Measurements from ENCODE around the gene CLIC4. TPM values are rescaled to one million over a fixed set of nuclear protein-coding genes. Genes with fewer than 3 reads are reported as not detected.

Gene CLIC4
- total and polyA plus RNA-seq, 9 of the 15 experiments (the other 6 are each of a cell fraction or from before 2014, with no cell fraction given) = 16.0 to 67.5 (median 38.4) TPM

- TF ChIP-seq, protein P1, sequence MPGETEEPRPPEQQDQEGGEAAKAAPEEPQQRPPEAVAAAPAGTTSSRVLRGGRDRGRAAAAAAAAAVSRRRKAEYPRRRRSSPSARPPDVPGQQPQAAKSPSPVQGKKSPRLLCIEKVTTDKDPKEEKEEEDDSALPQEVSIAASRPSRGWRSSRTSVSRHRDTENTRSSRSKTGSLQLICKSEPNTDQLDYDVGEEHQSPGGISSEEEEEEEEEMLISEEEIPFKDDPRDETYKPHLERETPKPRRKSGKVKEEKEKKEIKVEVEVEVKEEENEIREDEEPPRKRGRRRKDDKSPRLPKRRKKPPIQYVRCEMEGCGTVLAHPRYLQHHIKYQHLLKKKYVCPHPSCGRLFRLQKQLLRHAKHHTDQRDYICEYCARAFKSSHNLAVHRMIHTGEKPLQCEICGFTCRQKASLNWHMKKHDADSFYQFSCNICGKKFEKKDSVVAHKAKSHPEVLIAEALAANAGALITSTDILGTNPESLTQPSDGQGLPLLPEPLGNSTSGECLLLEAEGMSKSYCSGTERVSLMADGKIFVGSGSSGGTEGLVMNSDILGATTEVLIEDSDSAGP (CRISPR knock-in tag; IDR thresholded peaks at IDR 0.05) = no peak
- TF ChIP-seq ZSCAN32 (CRISPR knock-in tag; IDR thresholded peaks at IDR 0.05) (no peak), ZNF696 (CRISPR knock-in tag; conservative IDR thresholded peaks at IDR 0.05) (no peak), KAT2B (IDR thresholded peaks at IDR 0.05; ENCODE audit: low read depth, low read length) (no peak), TAF1 (IDR thresholded peaks at IDR 0.05; ENCODE audit: control insufficient read depth, extremely low read depth, insufficient read depth, low read length, severe bottlenecking) (peak; percentile 40), SMAD1 (IDR thresholded peaks at IDR 0.05; ENCODE audit: low read depth, low read length, partially characterized antibody) (no peak), FOXK1 (CRISPR knock-in tag; IDR thresholded peaks at IDR 0.05; ENCODE audit: borderline replicate concordance) (no peak), EHMT2 (IDR thresholded peaks at IDR 0.05) (no peak), GATAD2B (IDR thresholded peaks at IDR 0.05; ENCODE audit: borderline replicate concordance) (no peak), CXXC5 (CRISPR knock-in tag; IDR thresholded peaks at IDR 0.05) (no peak), NFYB (IDR thresholded peaks at IDR 0.05; ENCODE audit: extremely low read depth, insufficient read length) (peak; percentile 50), TFE3 (CRISPR knock-in tag; IDR thresholded peaks at IDR 0.05) (no peak), PHB (CRISPR knock-in tag; IDR thresholded peaks at IDR 0.05) (no peak), CBX5 (IDR thresholded peaks at IDR 0.05; ENCODE audit: borderline replicate concordance, low read depth) (no peak), CCNT2 (IDR thresholded peaks at IDR 0.05; ENCODE audit: borderline replicate concordance, extremely low read depth, insufficient read length, low read depth, low read length) (no peak), ZBTB17 (CRISPR knock-in tag; IDR thresholded peaks at IDR 0.05) (no peak), HDGF (IDR thresholded peaks at IDR 0.05) (peak; percentile 83; the same call in 1 of the 2 replicates), NFATC3 (IDR thresholded peaks at IDR 0.05) (no peak), HNRNPH1 (optimal IDR thresholded peaks at IDR 0.05; ENCODE audit: low read depth, low read length) (no peak), ZNF24 (IDR thresholded peaks at IDR 0.05) (no peak), BACH1 (tag; IDR thresholded peaks at IDR 0.05) (no peak), PHTF2 (CRISPR knock-in tag; IDR thresholded peaks at IDR 0.05) (no peak), CBFA2T3 (IDR thresholded peaks at IDR 0.05) (no peak), MAZ (CRISPR knock-in tag; conservative IDR thresholded peaks at IDR 0.05 in 1 of 2, IDR thresholded peaks at IDR 0.05 in 1 of 2) (no peak), KLF10 (CRISPR knock-in tag; IDR thresholded peaks at IDR 0.05) (no peak), ATF1 (CRISPR knock-in tag; IDR thresholded peaks at IDR 0.05) (no peak), ATF1 (tag; IDR thresholded peaks at IDR 0.05) (peak; percentile 54; the same call in 1 of the 2 replicates)
- TF ChIP-seq, protein P2, sequence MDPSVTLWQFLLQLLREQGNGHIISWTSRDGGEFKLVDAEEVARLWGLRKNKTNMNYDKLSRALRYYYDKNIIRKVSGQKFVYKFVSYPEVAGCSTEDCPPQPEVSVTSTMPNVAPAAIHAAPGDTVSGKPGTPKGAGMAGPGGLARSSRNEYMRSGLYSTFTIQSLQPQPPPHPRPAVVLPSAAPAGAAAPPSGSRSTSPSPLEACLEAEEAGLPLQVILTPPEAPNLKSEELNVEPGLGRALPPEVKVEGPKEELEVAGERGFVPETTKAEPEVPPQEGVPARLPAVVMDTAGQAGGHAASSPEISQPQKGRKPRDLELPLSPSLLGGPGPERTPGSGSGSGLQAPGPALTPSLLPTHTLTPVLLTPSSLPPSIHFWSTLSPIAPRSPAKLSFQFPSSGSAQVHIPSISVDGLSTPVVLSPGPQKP (CRISPR knock-in tag; IDR thresholded peaks at IDR 0.05) = no peak
These were observed 39.8 kb upstream of the CLIC4 start (continued) for GRCh38 chr1:24705260-24706073.

Data from K562 (cell line).